Smooth muscle cell (in vitro differentiated cells): Measurements from ENCODE around the gene AIF1L. TPM values are rescaled to one million over a fixed set of nuclear protein-coding genes. Genes with fewer than 3 reads are reported as not detected.

Experiments used
- DNase-seq: peaks from one replicate; lab custom pipeline; 2025; ENCODE audit not compliant: unreplicated experiment; lab: John Stamatoyannopoulos, UW
- H2AFZ ChIP-seq: fragments of 200-600 bp; sonication (generic); 2 replicates; pipeline ENCODE4 v1.6.0; 2016; ENCODE audit warnings: antibody characterized with exemption, low read depth, mild to moderate bottlenecking
- H3F3A ChIP-seq: fragments of 200-600 bp; sonication (generic); 2 replicates; pipeline ENCODE4 v1.6.0; 2017; ENCODE audit warnings: antibody characterized with exemption, low read depth
- H3K27ac ChIP-seq: fragments of 200-600 bp; sonication (generic); 2 replicates; pipeline ENCODE4 v1.5.1; 2016; ENCODE audit warnings: low read depth, mild to moderate bottlenecking
- H3K27me3 ChIP-seq: fragments of 200-600 bp; sonication (generic); 2 replicates; pipeline ENCODE4 v1.6.1; 2016; ENCODE audit warnings: low read depth, mild to moderate bottlenecking
- H3K36me3 ChIP-seq: fragments of 200-600 bp; sonication (generic); 2 replicates; pipeline ENCODE4 v1.5.1; 2016; ENCODE audit warnings: low read depth
- H3K4me1 ChIP-seq: fragments of 200-600 bp; sonication (generic); 2 replicates; pipeline ENCODE4 v1.5.1; 2016; ENCODE audit warnings: low read depth
- H3K4me2 ChIP-seq: fragments of 200-600 bp; sonication (generic); 2 replicates; pipeline ENCODE4 v1.6.0; 2016; ENCODE audit warnings: mild to moderate bottlenecking
- H3K4me3 ChIP-seq: fragments of 200-600 bp; sonication (generic); 2 replicates; pipeline ENCODE4 v1.5.1; 2016; ENCODE audit warnings: mild to moderate bottlenecking
- H3K79me2 ChIP-seq: fragments of 200-600 bp; sonication (generic); 2 replicates; pipeline ENCODE4 v1.6.0; 2016; ENCODE audit warnings: low read depth, mild to moderate bottlenecking
- H3K9ac ChIP-seq: fragments of 200-600 bp; sonication (generic); 2 replicates; pipeline ENCODE4 v1.6.0; 2016; ENCODE audit warnings: low read depth
- H3K9me3 ChIP-seq: fragments of 200-600 bp; sonication (generic); replicated peaks from 2 replicates; pipeline ENCODE4 v1.5.1; 2016; ENCODE audit warnings: low read depth
- H4K20me1 ChIP-seq: fragments of 200-600 bp; sonication (generic); 2 replicates; pipeline ENCODE4 v1.6.0; 2016; ENCODE audit warnings: low read depth
- CTCF ChIP-seq: fragments of 200-600 bp; sonication (generic); IDR thresholded peaks from 2 replicates; pipeline ENCODE4 v1.5.1; 2017; ENCODE audit warnings: borderline replicate concordance, mild to moderate bottlenecking, antibody characterized with exemption; ENCODE audit not compliant: insufficient read depth, poor library complexity, severe bottlenecking
- WGBS: methylation state at CpG from one replicate; pipeline ENCODE4 v1.1.7; 2016; ENCODE audit warnings: low lambda C conversion rate; 5-methylcytosine and 5-hydroxymethylcytosine counted together
- polyA plus RNA-seq: library from polyadenylated mRNA; unstranded; fragments of >200 nt; fragmentation: Nextera tagmentation; extraction: Ambion mirVana; gene quantifications from 2 replicates; pipeline ENCODE4 v1.2.1, GENCODE V29; 2016
- total RNA-seq: library from RNA; depleted of rRNA; stranded (reverse); fragments of >200 nt; gene quantifications from 2 replicates; pipeline ENCODE4 v1.2.3, GENCODE V29; 2014

Gene AIF1L
- total and polyA plus RNA-seq, 2 experiments from 2014 or later, result 1.6 to 3.1 TPM

GRCh38 chr9:131087354-131087893, 8.9 kb upstream of the AIF1L start:
- Histone ChIP-seq H3K27me3 (no peaks in the 10 kb centered on the region), H3K36me3 (no peaks in the 10 kb centered on the region), H3K79me2 (no peaks in the 10 kb centered on the region), H3K27ac (no peak overlapping the region), H4K20me1 (no peaks in the 10 kb centered on the region), H3K9ac (no peak overlapping the region), H3F3A (no peaks in the 10 kb centered on the region), H3K9me3 (no peaks in the 10 kb centered on the region), H3K4me2 (no peak overlapping the region), H2AFZ (no peak overlapping the region), H3K4me3 (no peak overlapping the region), H3K4me1 (no peaks in the 10 kb centered on the region)
- 92% methylated on average over 19 of the region's 19 CpGs for WGBS
- TF ChIP-seq CTCF, result no peak
- no peak for DNase-seq

- no peak overlapping the region for H3K4me2 ChIP-seq
- no peaks in the 10 kb centered on the region for H3K79me2 ChIP-seq
- H4K20me1 ChIP-seq, result no peaks in the 10 kb centered on the region
- H3F3A ChIP-seq, result peaks cover 4% of the 10 kb centered on the region
- DNase-seq, result no peak
- no peak overlapping the region for H2AFZ ChIP-seq
- H3K27ac ChIP-seq, result no peak overlapping the region
- no peak for TF ChIP-seq CTCF
- no peaks in the 10 kb centered on the region for H3K36me3 ChIP-seq
- no peaks in the 10 kb centered on the region for H3K27me3 ChIP-seq
- H3K4me1 ChIP-seq, result no peaks in the 10 kb centered on the region
- no peak overlapping the region for H3K9ac ChIP-seq
- H3K4me3 ChIP-seq, result no peak overlapping the region
- 87% methylated on average over 13 of the region's 13 CpGs for WGBS
- no peaks in the 10 kb centered on the region for H3K9me3 ChIP-seq
These were observed 6.1 kb upstream of the AIF1L start for GRCh38 chr9:131090025-131090787.

GRCh38 chr9:131091352-131091992, 4.9 kb upstream of the AIF1L start:
- Histone ChIP-seq H3K27ac (no peak overlapping the region), H3K9ac (no peak overlapping the region), H3K4me1 (peaks cover 5% of the 10 kb centered on the region), H2AFZ (no peak overlapping the region), H3K4me2 (no peak overlapping the region), H3K79me2 (no peaks in the 10 kb centered on the region), H3K36me3 (no peaks in the 10 kb centered on the region), H3K9me3 (no peaks in the 10 kb centered on the region), H3K27me3 (peaks cover 8% of the 10 kb centered on the region), H3K4me3 (no peak overlapping the region), H3F3A (peaks cover 4% of the 10 kb centered on the region), H4K20me1 (no peaks in the 10 kb centered on the region)
- DNase-seq, result no peak
- TF ChIP-seq CTCF, result no peak
- 96% methylated on average over 17 of the region's 19 CpGs for WGBS
